ENCODE results near the gene CRACDL.

CRACDL gene

DNA sequence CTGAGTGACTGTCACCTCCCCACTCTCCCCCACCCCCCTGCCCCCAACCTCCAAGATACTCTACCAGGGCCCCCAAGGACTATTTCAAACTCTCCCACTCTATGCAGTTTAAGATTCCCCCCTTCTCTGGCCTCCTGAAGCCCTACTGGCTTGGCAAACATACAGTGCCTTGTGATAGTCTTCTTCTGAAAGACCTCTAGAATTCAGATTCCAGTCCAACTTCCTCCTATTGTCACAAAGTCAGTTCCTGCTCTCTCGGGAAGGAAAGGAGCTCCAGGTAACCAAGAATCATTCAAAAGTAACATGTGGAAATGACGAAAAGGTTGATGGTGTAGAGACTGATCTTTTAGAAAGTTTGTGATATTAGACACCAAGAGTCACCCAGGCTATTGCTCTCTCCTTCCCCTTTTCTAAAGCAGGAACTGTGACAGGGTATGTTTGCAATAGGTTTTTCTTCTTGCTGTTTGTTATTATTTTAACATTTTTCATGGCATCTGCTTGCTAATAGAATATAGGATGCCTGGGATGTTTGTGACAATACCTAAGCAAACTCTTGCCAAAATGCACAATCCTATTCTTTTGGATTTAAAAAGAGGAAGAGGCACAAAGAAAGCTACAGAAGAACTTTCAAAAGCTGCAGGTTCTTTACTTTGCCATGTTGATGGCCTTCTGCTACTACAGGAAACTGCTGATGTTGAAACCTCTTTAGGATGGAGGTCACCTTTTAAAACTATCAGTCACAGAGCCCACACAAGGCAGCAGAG, 111.6 kb downstream of the CRACDL start:
- no peak for DNase-seq (ENCODE audit: low read depth)

DNA sequence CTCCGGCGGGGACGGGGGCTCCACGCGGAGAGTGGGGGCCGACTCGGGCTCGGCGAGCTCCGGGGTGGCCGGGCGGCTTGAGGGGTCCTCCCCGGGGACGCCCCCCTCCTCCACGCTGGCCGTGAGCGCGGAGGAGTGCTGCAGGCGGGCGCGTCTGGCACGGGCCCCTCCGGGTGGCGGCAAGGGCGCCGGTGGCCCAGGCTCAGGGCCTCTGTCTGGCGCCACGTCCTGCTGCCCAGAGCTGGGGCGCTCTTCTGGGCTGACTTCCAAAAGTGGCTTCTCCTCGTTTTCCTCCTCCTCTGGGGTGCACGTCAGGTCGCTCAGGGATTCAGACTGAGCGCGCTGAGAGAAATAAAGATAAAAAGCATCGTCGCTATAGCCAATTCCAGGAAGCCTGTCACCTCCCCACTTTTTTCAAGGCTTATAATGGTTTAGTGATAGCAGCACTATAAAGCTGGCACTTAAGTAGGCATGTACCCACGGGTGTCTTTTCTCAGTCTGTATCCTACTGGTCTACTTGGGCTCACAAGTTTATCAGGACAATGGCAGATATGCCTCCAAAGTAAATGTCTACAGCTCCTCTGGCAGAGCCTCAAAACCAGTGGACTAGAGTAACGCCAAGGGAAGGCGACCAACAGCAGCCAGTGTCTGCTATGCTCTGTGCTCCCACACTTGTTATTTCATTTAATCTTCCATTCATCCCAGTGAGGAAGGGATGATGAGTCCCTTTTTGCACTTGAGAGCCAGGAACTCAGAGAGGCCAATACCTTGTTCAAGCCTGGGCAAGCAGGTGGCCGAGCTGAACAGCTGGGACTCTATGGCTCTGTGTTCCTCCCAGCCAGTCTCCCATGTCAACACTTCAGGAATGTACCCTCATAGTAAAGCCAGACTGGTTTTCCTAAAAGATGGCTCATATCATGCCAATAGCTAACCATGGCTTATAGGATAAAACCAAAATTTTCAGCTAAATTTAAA, 112.5 kb downstream of the CRACDL start:
- DNase-seq (ENCODE audit: low read depth) = no peak

DNA sequence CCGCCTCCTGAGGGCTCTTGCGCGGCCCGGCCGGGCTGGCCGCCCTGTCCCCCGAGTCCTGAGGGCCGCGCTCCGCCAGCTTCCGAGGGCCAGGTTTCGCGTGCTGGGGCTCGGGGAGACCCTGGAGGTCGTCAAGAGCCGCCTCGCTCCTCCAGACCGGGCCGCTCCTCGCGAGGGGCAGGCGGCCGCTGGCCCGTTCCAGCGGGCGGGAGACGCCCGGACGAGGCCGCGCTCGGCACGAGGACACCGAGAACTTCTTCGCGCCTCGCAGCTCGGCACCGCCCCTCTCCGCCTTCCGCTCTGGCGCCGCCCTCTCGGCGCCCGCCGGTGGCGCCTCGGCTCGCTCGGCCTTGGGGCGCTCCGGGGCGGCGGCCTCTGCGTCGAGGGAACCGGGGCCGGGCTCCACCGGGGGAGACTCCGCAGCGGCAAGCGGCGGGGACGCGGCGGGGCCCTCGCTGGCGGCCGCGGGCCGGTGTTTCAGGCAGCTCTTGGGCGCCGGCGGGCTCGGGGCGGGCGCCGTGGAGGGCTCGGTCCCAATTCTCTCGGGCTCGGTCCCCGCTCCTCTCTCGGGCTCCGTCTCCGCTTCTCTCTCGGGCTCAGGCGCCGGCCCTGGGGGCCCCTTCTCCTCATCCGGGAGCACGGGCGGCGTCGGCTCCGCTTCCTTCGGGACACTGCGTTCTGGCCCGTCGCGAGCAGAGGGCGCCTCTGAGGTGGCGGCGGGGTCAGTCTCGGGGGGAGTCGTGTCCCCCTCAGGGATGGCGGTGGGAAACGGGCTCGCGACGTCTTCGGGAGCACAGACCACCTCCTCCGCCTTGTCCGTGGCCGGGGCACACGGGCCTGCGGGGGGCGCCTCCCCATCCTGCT, 113.5 kb downstream of the CRACDL start:
- no peak for DNase-seq (ENCODE audit: low read depth)

DNA sequence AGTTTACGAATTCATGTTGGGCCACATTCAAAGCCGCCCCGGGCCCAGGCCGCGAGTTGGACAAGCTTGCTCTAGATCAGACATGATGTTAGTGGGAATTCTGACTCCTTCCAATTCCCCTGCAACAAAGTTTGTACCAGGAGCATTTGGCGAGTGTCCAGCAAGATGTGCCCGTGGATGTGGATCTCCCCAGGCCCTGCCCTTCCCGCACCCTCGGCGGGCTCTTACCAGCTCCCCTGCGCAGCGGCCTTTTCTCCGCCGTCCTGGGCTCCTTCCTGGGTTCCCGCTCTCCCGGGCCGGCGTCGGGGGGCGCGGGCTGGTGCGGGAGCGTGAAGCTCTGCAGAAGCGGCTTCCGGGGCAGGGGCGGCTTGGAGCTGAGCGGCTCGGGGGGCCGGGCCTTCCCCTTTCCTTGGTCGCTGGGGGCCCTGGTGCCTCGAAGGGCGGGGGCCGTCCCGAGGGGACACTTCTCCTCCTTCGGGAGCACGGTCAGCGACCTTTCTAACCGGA, 114.3 kb downstream of the CRACDL start:
- no peak for DNase-seq (ENCODE audit: low read depth)

DNA sequence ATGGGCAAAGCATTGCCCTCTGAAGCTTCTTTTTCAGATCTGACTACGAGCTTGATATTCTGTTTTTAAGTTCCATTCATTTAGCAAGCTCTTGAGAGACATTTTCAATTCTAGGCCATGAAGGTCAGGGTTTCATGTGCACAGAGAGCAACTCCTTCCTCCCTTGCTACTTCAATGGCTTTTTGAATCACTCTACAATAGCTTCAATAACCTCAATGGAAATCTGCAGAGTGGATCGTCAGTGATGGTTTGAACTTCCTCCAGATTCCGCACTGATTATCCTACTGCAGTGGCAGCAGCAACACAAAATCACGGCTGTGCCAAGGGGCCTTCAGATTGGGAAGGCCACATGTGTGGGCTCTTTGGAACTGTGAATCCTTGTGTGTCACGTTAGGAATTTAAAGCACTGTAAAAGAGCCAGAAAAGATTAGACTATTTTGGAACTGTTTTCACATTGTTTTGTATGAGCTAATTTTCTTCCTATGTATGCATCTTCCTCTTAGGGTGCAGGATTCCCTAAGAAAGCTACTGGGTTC, 116.7 kb downstream of the CRACDL start:
- DNase-seq (ENCODE audit: low read depth) = no peak

DNA sequence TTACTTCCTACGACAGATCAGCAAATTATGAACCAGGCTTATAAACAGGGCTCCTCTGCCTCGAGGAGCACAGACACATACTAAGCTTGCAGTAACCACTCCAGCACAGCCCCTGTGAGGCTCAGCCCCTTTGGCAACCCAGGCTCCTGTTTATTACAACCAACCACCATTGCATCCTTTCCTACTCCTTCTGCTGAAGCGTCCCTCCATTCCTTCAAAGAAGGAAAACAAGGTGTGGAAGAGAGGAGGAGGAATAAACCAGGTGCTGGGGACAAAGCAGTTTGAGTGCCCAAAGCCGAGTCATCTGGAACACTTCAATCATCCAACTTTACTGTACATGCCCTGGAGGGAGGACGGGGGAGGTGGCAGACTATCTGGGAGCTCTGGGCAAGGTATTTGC, 117.9 kb downstream of the CRACDL start:
- DNase-seq (ENCODE audit: low read depth) = no peak

DNA sequence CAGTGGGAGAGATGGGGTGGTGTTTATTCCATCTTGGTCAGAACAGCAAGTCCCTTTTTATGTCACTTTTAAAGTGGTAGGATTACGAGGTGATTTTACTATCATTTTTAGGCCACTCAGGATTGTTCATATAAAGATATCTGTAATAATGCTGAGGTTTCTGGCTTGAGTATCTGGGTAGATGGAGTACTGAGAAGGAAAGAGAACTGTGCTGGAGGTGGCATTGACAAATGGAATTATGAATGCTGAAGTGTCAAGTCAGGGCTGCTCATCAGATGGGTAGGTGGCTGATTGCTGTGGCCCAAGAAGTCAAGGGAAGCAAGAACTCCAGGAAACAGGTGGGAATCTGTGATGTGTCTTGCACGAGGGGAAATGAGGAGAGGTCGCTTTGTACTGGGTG, 119.7 kb downstream of the CRACDL start:
- DNase-seq (ENCODE audit: low read depth) = no peak

DNA sequence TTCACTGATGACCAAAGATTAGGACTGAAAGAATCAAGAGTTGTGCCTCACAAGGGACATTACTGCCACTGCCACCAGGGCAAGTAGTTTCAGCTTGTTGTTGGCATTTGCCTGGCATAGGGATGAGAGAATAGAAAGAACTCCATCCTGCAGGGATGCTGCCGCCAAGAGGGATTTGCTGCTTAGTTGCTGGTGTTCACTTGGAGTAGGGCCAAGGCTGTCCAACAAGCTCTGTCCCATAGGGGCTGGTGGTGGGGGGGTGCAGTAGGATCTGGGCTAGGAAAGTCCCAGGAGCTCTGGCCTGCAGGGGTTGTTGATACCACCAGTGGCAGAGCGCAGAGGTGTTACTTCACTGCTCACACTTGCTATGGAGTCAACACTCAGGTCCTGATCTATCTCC, 120.2 kb downstream of the CRACDL start:
- DNase-seq (ENCODE audit: low read depth) = no peak

DNA sequence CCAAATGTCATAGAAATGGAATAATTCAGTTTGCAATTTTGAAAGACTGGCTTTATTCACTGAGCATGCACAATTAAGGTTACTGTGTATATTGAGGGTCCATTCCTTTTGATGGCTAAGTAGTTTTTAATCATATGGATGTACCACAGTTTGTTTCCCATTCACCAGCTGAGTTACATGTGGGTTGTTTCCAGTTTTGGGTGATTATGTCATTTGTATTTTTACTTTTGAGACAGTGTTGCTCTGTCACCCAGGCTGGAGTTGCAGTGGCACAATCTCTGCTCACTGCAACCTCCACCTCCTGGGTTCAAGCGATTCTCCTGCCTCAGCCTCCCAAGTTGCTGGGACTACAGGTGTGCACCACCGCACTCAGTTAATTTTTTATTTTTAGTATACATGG, 124.3 kb downstream of the CRACDL start:
- DNase-seq (ENCODE audit: low read depth) = no peak

DNA sequence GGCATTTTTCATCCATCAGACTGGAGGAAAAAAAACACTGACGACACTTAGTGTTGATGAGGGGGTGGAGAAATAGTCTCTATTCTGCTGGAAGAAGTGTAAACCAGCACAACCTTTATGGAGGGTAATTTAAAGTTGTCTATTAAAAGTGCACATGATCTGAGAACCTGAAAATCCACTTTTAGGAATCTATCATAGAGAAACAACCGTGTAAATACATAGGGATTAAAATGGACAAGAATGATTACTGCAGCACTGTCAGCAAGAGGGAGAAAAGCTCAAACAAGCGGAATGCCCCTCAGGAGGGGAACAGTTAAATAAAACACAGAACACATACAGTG, 125.5 kb downstream of the CRACDL start:
- DNase-seq (ENCODE audit: low read depth) = no peak

DNA sequence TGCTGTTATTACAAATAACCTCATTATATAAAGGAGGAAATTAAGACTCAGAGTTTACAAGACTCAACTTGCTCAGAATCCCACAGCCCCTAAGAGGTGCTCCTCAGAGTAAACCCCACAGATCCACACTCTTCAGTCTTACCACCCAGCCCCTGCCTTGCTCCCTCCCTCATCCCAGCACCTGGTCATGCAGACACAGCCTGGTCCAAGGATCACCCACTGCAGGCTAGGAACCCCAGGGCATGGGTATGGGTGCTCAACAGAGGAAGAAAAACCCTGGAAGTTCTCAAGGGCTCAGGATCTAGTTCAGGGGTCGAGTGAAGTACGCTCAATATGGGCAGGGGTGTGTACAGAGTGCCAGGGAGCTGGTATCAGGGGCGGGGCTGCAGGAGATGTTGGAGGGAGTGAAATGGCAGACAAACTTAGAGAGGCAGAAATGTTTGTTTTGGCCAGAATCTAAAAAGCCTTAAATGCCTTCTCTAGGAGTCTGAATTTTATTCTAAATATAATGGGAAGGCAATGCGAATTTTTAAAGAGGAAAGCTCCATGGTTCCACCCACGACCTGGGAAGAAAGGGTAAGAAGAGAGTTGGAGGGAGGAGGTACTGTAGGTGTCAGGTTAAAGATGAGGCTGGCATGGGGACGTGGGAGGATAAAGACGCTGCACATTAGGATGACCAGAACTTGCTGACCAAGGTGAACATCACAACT, 126.0 kb downstream of the CRACDL start:
- DNase-seq (ENCODE audit: low read depth) = no peak

DNA sequence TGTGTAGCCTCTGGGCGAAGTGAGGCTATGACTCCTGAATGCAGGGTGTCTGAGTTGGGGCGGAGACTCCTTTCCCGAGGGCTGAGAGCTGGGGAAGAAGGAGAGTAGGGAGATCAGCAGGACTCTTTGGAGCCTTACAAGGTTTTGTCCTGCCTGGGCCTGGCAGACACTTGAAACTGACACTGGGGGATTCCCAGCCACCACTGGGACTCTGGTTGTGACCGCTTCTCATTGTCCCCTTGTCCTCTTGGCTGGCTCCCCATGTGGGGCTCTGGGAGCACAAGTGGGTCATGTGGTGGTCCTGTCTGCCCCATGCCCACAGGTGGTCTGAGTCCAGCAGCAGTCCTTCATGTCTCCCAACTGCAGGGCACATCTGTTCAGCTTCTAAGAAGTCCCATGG, 126.9 kb downstream of the CRACDL start:
- DNase-seq (ENCODE audit: low read depth) = no peak

DNA sequence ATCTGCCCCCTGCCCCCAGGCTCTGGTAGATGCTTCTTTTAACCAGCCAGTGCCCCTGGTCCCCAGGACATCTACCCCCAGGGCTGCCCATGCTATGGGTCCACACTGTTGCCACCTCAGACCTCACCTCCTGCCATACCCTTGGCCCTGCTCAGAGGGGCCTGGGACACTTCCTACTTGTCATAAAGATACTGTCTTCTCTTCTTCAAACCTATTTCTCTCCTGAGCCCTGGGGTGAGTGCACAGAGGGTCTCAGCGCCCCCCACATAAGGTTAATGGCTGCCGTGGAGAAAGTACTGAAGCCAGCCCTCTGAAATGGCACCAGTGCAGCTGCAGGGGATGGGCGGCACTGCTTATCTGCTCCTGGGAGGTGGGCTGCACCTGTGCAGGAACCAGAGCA, 127.5 kb downstream of the CRACDL start:
- no peak for DNase-seq (ENCODE audit: low read depth)

DNA sequence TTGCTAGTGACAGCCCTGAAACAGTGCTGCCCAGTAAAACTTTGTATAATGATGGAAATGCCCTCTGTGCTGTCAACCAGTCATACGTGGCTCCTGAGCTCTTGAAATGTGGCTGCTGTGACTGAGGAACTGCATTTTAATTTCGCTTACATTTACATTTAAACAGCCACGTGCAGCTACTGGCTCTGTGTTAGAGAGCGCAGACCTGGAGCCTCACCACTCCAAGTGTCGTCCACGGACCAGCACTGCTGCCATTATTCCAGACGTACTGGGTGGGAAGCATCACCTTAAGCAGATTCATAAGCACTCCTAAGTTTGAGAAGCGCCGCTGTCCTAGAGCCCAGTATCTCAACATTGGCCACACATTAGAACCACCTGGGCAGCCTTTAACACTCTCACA, 128.1 kb downstream of the CRACDL start:
- DNase-seq (ENCODE audit: low read depth) = no peak

DNA sequence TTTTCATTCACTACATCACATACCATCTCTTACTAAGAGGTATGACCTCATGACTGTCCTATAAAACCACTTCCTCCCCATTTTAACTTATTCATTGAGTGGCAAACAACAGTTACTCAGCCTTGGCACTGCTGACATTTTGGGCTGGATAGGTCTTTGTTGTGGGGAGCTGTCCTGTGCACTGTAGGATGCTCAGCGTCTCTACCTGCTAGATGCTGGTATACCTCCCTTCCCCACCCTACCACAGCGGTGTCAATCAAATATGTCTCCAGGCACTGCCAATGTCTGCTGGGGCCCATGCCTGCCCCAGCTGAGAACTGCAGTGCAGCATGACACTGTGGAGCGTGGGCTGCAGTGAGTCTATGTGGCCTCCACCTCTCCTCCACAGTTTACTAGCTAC, 128.8 kb downstream of the CRACDL start:
- DNase-seq (ENCODE audit: low read depth) = no peak

DNA sequence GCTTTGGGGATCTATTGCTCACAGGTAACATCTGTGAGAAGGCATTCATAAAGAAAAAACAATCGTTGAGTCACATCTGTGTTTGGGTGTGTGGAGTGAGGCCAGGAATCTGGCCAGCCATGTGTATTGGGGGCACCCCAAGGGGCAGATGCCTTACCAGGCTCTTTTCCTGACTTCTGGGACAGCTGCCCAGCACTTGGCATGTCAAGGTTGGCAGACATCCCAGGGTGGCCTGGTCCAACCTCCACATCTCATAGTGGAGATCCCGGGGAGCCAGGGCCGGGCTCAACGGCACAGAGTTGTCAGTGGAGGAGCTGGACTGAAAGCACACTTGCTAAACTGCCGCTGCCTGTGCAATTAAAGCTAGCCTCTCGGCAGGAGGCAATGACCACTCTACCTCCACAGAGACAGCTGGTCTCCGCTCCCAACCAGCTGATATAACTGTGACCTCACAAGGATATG, 129.8 kb downstream of the CRACDL start:
- no peak for DNase-seq (ENCODE audit: low read depth)

DNA sequence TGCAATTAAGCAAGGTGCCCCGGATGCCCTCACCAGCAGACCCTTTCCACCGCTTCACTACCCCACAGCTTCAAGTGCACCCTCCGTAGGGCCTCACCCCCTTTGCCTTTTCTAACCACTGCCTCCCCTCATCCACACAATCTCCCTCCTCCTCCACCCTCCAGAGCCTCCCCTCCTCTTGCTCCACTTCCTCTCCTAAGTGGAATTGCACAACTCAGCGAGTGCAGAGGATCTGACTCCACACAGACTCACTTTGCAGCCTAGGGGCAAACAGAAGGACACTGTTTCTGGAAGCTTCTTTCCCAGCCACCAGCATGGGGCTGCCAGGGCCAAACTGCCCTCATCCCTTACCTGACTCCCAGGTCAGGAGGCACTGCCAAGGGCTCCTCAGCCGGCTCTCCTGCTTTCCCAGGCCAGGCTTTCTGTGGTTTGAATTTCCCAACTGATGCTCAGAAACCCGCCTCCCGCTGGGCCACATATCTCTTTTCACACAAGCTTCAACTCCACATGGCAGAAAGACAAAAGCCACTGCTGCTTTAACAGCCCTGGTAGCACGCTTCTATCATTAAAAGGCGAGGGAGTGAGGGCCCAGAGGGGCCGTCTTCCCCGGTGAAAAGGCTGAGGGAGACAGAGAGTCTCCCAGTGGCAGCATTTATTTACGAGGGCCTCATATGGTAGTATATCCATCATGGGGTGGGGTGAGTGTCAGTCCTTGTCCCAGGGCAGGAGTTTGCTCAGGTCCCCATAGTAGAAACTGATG, 130.4 kb downstream of the CRACDL start:
- no peak for DNase-seq (ENCODE audit: low read depth)

DNA sequence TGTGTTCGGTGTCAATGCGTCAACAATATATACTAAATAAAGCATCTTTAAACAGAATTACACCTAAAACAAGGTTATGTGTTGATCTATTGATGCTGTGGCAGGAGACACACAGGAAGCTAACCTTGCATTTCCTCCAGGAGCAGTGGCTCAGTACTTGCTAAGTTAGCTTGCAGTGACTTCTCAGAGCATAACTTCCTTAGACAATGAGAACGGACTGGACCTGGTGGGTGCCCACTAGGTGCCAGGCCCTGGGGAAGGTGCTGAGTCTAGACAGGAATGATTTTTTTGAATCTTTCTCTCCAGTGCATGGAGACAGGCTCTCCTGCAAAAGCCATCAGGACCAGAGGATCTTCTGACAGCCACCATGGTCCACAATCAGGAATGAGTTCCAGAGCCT, 131.3 kb downstream of the CRACDL start:
- no peak for DNase-seq (ENCODE audit: low read depth)

DNA sequence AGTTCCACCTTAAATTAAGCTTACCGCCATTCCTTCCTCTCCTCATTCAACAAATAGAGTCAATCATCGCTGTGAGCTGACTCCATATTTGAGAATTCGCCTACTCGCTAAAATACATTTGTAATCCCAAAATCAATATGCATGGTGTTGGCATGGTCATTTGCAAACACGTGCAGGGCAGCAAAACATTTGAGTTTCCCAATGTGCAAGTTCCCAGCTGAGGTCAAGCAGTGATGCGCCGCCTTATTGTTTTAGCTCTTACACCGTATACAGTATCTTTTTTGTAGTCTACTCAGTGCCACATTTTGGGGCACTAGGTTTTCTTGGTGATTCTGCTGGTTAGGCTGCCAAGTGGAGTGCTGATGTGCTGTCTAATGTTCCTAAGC, 131.8 kb downstream of the CRACDL start:
- DNase-seq (ENCODE audit: low read depth) = no peak
